HCT116 (cell line): Measurements from ENCODE around the gene RHBDF2. TPM values are rescaled to one million over a fixed set of nuclear protein-coding genes. Genes with fewer than 3 reads are reported as not detected.

Experiments used
- ATAC-seq: fragments of 200-7000 bp; cut with Tn5 transposase; 2 replicates; pipeline ENCODE4 v1.9.1; 2020; ENCODE audit warnings: mild to moderate bottlenecking, moderate library complexity
- BruUV-seq: library from RNA; stranded (reverse); fragments of 400-500 nt; replicated peaks from 2 replicates; lab custom pipeline; 2021; lab: Mats Ljungman, UMichigan
- CTCF ChIA-PET: fragments of 300-600 bp; sonication (Branson Sonifier 250); formaldehyde crosslinking; loops from one replicate; lab custom pipeline; 2021; ENCODE audit warnings: antibody characterized with exemption; lab: Charles Lee
- POLR2A ChIA-PET: fragments of 300-600, 350-600 bp; sonication (Branson Sonifier 250); formaldehyde crosslinking; loops from one replicate; lab custom pipeline; 2021; ENCODE audit warnings: antibody characterized with exemption; lab: Charles Lee
- RAD21 ChIA-PET, 2 experiments: fragments of 300-600 bp; sonication (Branson Sonifier 250); formaldehyde crosslinking; loops; one replicate each; lab custom pipeline; 2023; ENCODE audit warnings: low total read pairs in 2 of 2; ENCODE audit not compliant: uncharacterized antibody in 2 of 2, unreplicated experiment in 2 of 2, low non-redundant PET in 1 of 2; lab: Charles Lee
- DNase-seq: peaks from one replicate; pipeline ENCODE4 v3.0.0-alpha.2; 2010; ENCODE audit warnings: low read depth, low spot score
- H2AFZ ChIP-seq: fragments of 200-600 bp; shearing (Covaris generic), sonication (generic); 2 replicates; pipeline ENCODE4 v1.6.1; 2017; ENCODE audit warnings: low read depth, mixed run types, mixed read lengths, antibody characterized with exemption, low read length; ENCODE audit not compliant: poor library complexity, severe bottlenecking
- H3K27ac ChIP-seq: 2 replicates; pipeline ENCODE4 v1.5.1; 2012; ENCODE audit warnings: low read depth, low read length
- H3K27me3 ChIP-seq: fragments of 200-600 bp; sonication (generic); 2 replicates; pipeline ENCODE4 v1.6.1; 2016; ENCODE audit warnings: mixed run types, low read length, mixed read lengths; ENCODE audit not compliant: insufficient read depth
- H3K36me3 ChIP-seq, 2 experiments: fragments of 200-500 bp in 1 of 2; fragments of 200-600 bp in 1 of 2; sonication (Bioruptor generic) in 1 of 2; sonication (generic) in 1 of 2; 2 replicates each; pipeline versions ENCODE4 v1.5.1 to v1.6.1; 2014 to 2016; ENCODE audit warnings: low read length in 2 of 2, inconsistent platforms in 1 of 2, mixed read lengths in 1 of 2, mixed run types in 1 of 2; ENCODE audit not compliant: insufficient read depth in 2 of 2, control insufficient read depth in 1 of 2
- H3K4me1 ChIP-seq, 2 experiments: fragments of 200-600 bp in 1 of 2; sonication (generic) in 1 of 2; 2 replicates each; pipeline versions ENCODE4 v1.5.1 to v1.6.1; 2012 to 2017; ENCODE audit warnings: low read length in 2 of 2, inconsistent platforms in 1 of 2, mild to moderate bottlenecking in 1 of 2, mixed read lengths in 1 of 2, mixed run types in 1 of 2, moderate library complexity in 1 of 2; ENCODE audit not compliant: insufficient read depth in 2 of 2, control insufficient read depth in 1 of 2
- H3K4me2 ChIP-seq: fragments of 200-600 bp; sonication (generic); 2 replicates; pipeline ENCODE4 v1.6.1; 2017; ENCODE audit warnings: mixed run types, low read length, mixed read lengths
- H3K4me3 ChIP-seq, 2 experiments: fragments of 200-600 bp in 1 of 2; sonication (generic) in 1 of 2; replicated peaks in 1 of 2; 2 replicates each; pipeline ENCODE4 v1.5.1; 2011 to 2016; ENCODE audit warnings: low read length in 2 of 2, control low read depth in 1 of 2, low read depth in 1 of 2, mild to moderate bottlenecking in 1 of 2, mixed read lengths in 1 of 2, mixed run types in 1 of 2
- H3K79me2 ChIP-seq: fragments of 200-600 bp; sonication (generic); 2 replicates; pipeline ENCODE4 v1.6.1; 2017; ENCODE audit warnings: mild to moderate bottlenecking, mixed run types, low read length, moderate library complexity, mixed read lengths; ENCODE audit not compliant: insufficient read depth
- H3K9ac ChIP-seq: fragments of 200-600 bp; sonication (generic); 2 replicates; pipeline ENCODE4 v1.6.1; 2016; ENCODE audit warnings: low read length, mixed read lengths
- H3K9me2 ChIP-seq: fragments of 200-600 bp; sonication (generic), shearing (Covaris generic); 2 replicates; pipeline ENCODE4 v1.6.1; 2017; ENCODE audit warnings: mixed run types, mild to moderate bottlenecking, moderate library complexity; ENCODE audit not compliant: insufficient read depth
- H3K9me3 ChIP-seq, 2 experiments: fragments of 200-500 bp in 1 of 2; fragments of 200-600 bp in 1 of 2; sonication (Bioruptor generic) in 1 of 2; sonication (generic) in 1 of 2; 2 replicates each; pipeline ENCODE4 v1.6.1; 2014 to 2017; ENCODE audit warnings: low read length in 2 of 2, mixed read lengths in 2 of 2, inconsistent platforms in 1 of 2, low read depth in 1 of 2, mild to moderate bottlenecking in 1 of 2, mixed run types in 1 of 2, moderate library complexity in 1 of 2; ENCODE audit not compliant: control insufficient read depth in 1 of 2, insufficient read depth in 1 of 2
- H4K20me1 ChIP-seq: fragments of 200-600 bp; sonication (generic), shearing (Covaris generic); 2 replicates; pipeline ENCODE4 v1.6.1; 2017; ENCODE audit warnings: mixed run types, mild to moderate bottlenecking, moderate library complexity; ENCODE audit not compliant: insufficient read depth
- ATF3 ChIP-seq: IDR thresholded peaks from 2 replicates; pipeline ENCODE4 v1.6.1; 2012
- CBX3 ChIP-seq: IDR thresholded peaks from 2 replicates; pipeline ENCODE4 v1.6.1; 2012; ENCODE audit warnings: low read depth
- REST ChIP-seq: IDR thresholded peaks from 2 replicates; pipeline ENCODE4 v1.6.1; 2012; ENCODE audit warnings: low read depth
- SIN3A ChIP-seq: IDR thresholded peaks from 2 replicates; pipeline ENCODE4 v1.6.1; 2012; ENCODE audit warnings: low read depth
- intact Hi-C: fragments of 100-400 bp; cut with micrococcal nuclease; formaldehyde crosslinking; loops from 2 replicates; pipeline ENCODE4 v1.10.0; 2022
- total RNA-seq: library from RNA; stranded (reverse); gene quantifications from one replicate; pipeline ENCODE4 v1.2.1, GENCODE V29; 2021; ENCODE audit not compliant: unreplicated experiment

Gene RHBDF2
- total RNA-seq, 1 experiment from 2014 or later: 61.1 TPM

- TF ChIP-seq REST: no peak
- no peak for TF ChIP-seq CBX3
- TF ChIP-seq, all 23 proteins: peak for 0
Measured at GRCh38 chr17:76422406-76422805, 78.8 kb downstream of the RHBDF2 start (continued).

- H3K4me3 ChIP-seq: no peak overlapping the region
- TF ChIP-seq CBX3 (no peak), ATF3 (no peak), SIN3A (no peak)
- no peaks in the 10 kb centered on the region for H3K9me2 ChIP-seq
- H3K4me2 ChIP-seq: no peak overlapping the region
- intact Hi-C loops: no loop called here
- H3K4me1 ChIP-seq: peaks cover 0 to 4% of the 10 kb centered on the region in 2 experiments; a peak in 1 of 4 replicates
- H3K9me3 ChIP-seq: no peaks in the 10 kb centered on the region
- no peak overlapping the region for H3K9ac ChIP-seq
- H3K27ac ChIP-seq: no peak overlapping the region
- H3K79me2 ChIP-seq: peaks cover 88% of the 10 kb centered on the region
- no TSS peak for BruUV-seq
- no peaks in the 10 kb centered on the region for H3K27me3 ChIP-seq
- peaks cover 0 to 4% of the 10 kb centered on the region in 2 experiments; a peak in 1 of 4 replicates for H3K36me3 ChIP-seq
- ChIA-PET POLR2A (no interaction called here), CTCF (no interaction called here), RAD21 (no interaction called here)
- peaks cover 4% of the 10 kb centered on the region; the same call in 1 of the 2 replicates for H4K20me1 ChIP-seq
- no peak for DNase-seq
- ATAC-seq: no peak
- no peak overlapping the region for H2AFZ ChIP-seq
Measured at GRCh38 chr17:76421044-76421407, 80.2 kb downstream of the RHBDF2 start.

Other genes with a start within 250 kb of the RHBDF2 start
- 94.3 TPM for gene UBALD2, start 236.1 kb downstream of the RHBDF2 start, total RNA-seq
- gene QRICH2, start 193.1 kb downstream of the RHBDF2 start, total RNA-seq: 4.9 TPM
- 81.4 TPM for gene PRPSAP1, start 147.5 kb downstream of the RHBDF2 start, total RNA-seq
- 4.6 TPM for gene SPHK1, start 116.8 kb downstream of the RHBDF2 start, total RNA-seq
- 59.1 TPM for gene UBE2O, start 48.3 kb downstream of the RHBDF2 start, total RNA-seq
- not detected for gene AANAT, start 33.8 kb downstream of the RHBDF2 start, total RNA-seq
- 0.66 TPM for gene CYGB, start 36.3 kb upstream of the RHBDF2 start, total RNA-seq
- not detected for gene PRCD, start 38.6 kb upstream of the RHBDF2 start, total RNA-seq
- 14.7 TPM for gene ST6GALNAC2, start 84.4 kb upstream of the RHBDF2 start, total RNA-seq
- gene ST6GALNAC1, start 142.3 kb upstream of the RHBDF2 start, total RNA-seq: not detected
- gene MXRA7, start 209.5 kb upstream of the RHBDF2 start, total RNA-seq: 57.1 TPM
- gene JMJD6, start 225.2 kb upstream of the RHBDF2 start, total RNA-seq: 47.6 TPM
- 57.8 TPM for gene METTL23, start 225.4 kb upstream of the RHBDF2 start, total RNA-seq
- 422 TPM for gene SRSF2, start 235.9 kb upstream of the RHBDF2 start, total RNA-seq
- gene MFSD11, start 236.7 kb upstream of the RHBDF2 start, total RNA-seq: 24.9 TPM